Naive B cell (primary cell): ENCODE data around the gene AHI1. TPM values are rescaled to one million over a fixed set of nuclear protein-coding genes. Genes with fewer than 3 reads are reported as not detected.

ENCODE experiments used
- ATAC-seq, 2 donors: fragments of 150-1000 bp; cut with Tn5 transposase; 2 replicates each; pipeline ENCODE4 v1.10.0; 2021; ENCODE audit warnings: low read depth in 2 of 2, mild to moderate bottlenecking in 2 of 2, moderate library complexity in 2 of 2
- DNase-seq: peaks from one replicate; pipeline ENCODE4 v3.0.0; 2022
- H3K27ac Mint-ChIP-seq, 6 donors: one replicate each; pipeline ENCODE4 v1.8.0; 2020 to 2022; ENCODE audit warnings: mild to moderate bottlenecking in 6 of 6, mixed read lengths in 6 of 6, moderate library complexity in 5 of 6, inconsistent platforms in 2 of 6
- H3K27me3 Mint-ChIP-seq, 3 donors: one replicate each; pipeline ENCODE4 v1.8.0; 2021 to 2022; ENCODE audit warnings: mixed read lengths in 3 of 3, mild to moderate bottlenecking in 1 of 3
- H3K36me3 Mint-ChIP-seq, 2 donors: one replicate each; pipeline ENCODE4 v1.8.0; 2020 to 2022; ENCODE audit warnings: mixed read lengths in 2 of 2, inconsistent platforms in 1 of 2, mild to moderate bottlenecking in 1 of 2
- H3K4me1 Mint-ChIP-seq, 3 donors: one replicate each; pipeline ENCODE4 v1.8.0; 2020 to 2022; ENCODE audit warnings: mixed read lengths in 3 of 3, inconsistent platforms in 1 of 3, mild to moderate bottlenecking in 1 of 3, moderate library complexity in 1 of 3
- H3K4me3 Mint-ChIP-seq, 8 donors: one replicate each; pipeline ENCODE4 v1.8.0; 2020 to 2022; ENCODE audit warnings: mild to moderate bottlenecking in 8 of 8, mixed read lengths in 8 of 8, moderate library complexity in 8 of 8, inconsistent platforms in 2 of 8
- H3K9me3 Mint-ChIP-seq, 7 donors: one replicate each; pipeline ENCODE4 v1.8.0; 2020 to 2022; ENCODE audit warnings: mixed read lengths in 7 of 7, mild to moderate bottlenecking in 5 of 7, inconsistent platforms in 2 of 7, moderate library complexity in 1 of 7
- polyA plus RNA-seq, 6 donors: library from polyadenylated mRNA; unstranded; fragments of 300-500 nt; fragmentation: Illumina TruSeq; gene quantifications; one replicate each; pipeline ENCODE4 v1.2.3, GENCODE V29; 2021; ENCODE audit warnings: low read depth in 6 of 6

The AHI1 gene
- polyA plus RNA-seq: 1 to 10 TPM in 5 of 6 donors, not detected in 1; 2.5 to 7.8 (median 6.1) TPM

DNA sequence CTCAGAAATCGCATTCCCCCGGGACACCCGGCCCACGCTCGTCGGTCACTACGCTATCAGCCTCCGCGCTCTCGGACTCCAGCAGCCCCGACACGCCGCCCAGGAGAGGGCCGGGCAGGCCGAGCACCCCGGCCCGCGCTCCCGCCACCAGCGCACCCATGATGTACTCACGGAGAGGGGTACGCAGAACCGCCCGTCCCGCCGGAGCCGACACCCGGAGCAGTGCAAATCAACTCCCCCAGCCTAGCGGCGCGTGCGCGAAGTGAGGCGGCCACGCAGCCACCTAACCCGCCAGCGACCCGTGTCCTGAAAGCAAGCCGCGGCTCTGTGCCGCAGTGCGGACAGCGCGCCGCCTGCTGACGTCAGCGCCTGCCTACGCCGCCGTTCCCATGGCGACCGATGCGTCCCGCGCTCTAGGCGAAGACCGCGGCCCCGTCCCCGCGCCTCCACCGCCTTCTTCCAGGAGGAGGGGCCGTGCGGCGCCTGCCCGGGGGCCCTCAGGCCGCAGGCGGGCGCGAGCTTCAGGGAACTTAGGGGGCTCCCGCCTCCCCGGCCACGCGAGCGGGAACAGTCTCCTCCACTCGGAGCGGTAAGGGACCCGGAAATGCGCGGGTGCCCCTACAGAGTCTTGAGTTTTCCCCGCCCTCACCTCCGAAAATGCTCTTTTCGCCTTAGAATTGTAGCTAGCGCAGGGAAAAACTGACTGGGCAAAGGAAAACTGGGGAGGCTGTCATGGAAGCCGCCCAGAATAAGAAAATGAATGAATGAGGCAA lies at the start of gene AHI1:
TSS of gene AHI1 (minus strand) at position 329 of the 773 bp plus-strand sequence. CDS start 5,503 bp downstream, outside the sequence.
- DNase-seq (peak; percentile 89), ATAC-seq (peak; percentile 83 to 85)
- Mint-ChIP-seq H3K4me3 (peak within 1 kb of the TSS in 2 of 8 donors; percentile 22 to 73), H3K36me3 (no peaks in the 10 kb centered on the region), H3K4me1 (peaks cover 5 to 6% (median 6%) of the 10 kb centered on the region in 3 donors), H3K27ac (peak within 1 kb of the TSS in 1 of 6 donors; percentile 86), H3K27me3 (no peaks in the 10 kb centered on the region), H3K9me3 (no peaks in the 10 kb centered on the region)

DNA sequence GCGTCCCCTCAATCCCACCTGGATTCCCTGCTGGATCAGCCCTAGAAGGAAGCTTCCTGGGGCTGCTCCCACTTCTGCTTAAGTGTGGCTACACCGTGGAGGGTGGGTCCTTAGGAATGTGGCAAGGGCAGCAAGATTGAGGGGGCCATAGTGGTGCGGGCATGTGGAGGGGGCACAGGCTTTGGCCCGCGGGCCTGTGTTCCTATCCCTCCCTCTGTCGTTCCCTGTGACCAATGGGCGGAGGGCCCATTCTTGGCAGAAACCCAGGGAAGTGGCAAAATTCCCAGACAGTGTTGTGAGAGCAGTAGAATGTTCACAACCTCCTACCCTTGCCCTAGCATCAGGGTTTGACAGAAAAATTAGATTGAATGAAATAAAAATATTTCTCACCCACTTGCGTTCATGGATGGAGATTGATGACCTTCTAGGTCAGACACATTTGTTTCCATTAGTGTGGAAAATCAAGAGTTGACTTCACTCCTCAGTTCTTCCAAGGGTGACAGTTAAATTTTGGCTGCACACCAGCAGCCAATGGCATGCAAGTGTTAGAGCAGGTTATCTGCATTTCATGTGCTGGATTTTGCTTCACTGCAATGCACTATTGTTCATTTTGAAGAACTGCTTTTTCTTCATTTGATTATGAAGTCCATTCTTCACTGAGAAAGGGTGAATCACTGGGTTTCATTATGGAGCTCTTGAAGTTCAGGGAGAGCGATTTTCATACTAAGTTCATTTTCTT lies 49.3 kb upstream of the AHI1 start:
- H3K27me3 Mint-ChIP-seq: peaks cover 4 to 8% (median 6%) of the 10 kb centered on the region in 3 donors
- no peak overlapping the region for H3K4me3 Mint-ChIP-seq
- no peak for DNase-seq
- H3K4me1 Mint-ChIP-seq: no peaks in the 10 kb centered on the region
- H3K9me3 Mint-ChIP-seq: peaks cover 0 to 5% (median 0%) of the 10 kb centered on the region in 7 donors
- no peak for ATAC-seq
- no peaks in the 10 kb centered on the region for H3K36me3 Mint-ChIP-seq
- no peak overlapping the region for H3K27ac Mint-ChIP-seq

DNA sequence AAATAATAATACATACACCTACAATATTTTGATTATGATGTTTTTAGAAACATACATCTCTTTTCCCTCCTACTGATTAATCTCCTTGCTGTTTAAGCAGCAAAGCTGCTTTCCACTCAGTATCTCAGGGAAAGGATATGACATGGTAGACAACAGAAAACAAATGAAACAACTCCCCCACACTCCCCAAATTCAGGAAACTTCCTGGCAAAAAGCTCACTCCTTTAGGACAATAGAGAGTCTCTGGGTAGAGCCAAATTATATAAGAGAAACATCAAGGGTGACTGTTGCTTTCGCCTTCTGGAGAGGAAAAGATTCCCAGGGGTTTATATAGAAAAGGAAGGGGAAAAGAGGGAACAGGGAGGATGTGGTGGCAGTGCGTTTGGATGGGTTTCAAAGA lies 48.7 kb upstream of the AHI1 start:
- Mint-ChIP-seq H3K27ac (no peak overlapping the region), H3K36me3 (no peaks in the 10 kb centered on the region), H3K4me1 (no peaks in the 10 kb centered on the region), H3K27me3 (peaks cover 4 to 12% (median 8%) of the 10 kb centered on the region in 3 donors), H3K4me3 (no peak overlapping the region), H3K9me3 (peaks cover 0 to 5% (median 0%) of the 10 kb centered on the region in 7 donors)
- ATAC-seq: no peak
- DNase-seq: no peak

DNA sequence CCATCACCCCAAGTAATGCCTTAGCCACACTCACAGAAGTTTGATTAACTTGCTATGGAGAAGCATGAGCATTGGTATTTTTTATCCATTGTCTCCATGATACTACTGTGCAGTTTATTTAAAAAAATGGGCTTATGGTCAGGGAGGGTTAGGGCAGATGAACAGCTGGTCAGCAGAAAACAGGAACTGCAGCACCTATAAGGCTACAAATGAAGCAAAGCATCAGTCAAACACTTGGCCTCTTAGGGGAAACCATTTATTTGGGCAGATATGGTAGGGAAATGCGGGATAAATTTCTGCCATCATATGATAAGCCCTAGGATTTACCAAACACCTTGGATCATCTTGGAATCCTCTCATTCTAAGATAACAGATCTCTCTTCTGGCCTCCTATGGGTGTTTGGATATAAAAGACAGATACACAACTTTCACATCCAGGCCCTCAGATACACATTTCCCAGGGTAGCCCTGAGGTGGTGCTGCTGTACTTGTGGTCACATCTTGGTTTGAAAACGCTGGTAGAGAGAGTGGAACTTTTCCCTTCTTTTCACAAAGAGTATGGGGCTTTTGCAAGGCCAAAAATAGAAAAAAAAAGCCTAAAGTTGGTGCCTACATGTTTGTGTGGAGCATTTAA lies 42.8 kb upstream of the AHI1 start:
- DNase-seq (no peak), ATAC-seq (no peak)
- H3K36me3 Mint-ChIP-seq: no peaks in the 10 kb centered on the region
- no peak overlapping the region for H3K27ac Mint-ChIP-seq
- H3K4me3 Mint-ChIP-seq: no peak overlapping the region
- H3K4me1 Mint-ChIP-seq: no peaks in the 10 kb centered on the region
- peaks cover 0 to 5% (median 0%) of the 10 kb centered on the region in 7 donors for H3K9me3 Mint-ChIP-seq
- peaks cover 7 to 17% (median 8%) of the 10 kb centered on the region in 3 donors for H3K27me3 Mint-ChIP-seq

DNA sequence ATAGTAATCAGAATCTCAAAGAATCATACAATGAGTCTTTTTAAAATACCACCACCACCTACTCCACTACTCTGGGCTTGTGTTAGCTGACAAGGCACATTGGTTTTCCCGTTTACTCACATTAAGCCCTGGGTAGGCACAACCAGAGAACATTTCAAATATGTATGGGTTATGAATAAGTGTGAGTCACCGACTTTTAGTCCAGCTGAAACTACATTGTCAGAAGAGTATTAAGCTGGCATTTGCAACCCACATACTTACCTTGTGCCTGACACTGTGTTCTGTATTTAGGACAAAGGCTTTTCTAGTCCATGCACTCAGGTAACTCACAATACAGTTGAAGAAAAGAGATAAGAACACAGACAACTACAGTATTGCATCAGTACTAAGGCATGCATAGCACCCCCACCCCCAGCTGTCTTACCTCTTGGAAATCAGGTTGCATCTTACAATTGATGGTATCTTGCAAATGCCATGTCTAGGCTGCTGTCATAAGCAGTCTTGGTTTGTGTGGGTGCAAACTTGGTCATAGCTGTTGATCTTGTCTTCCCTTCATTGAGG lies 40.3 kb upstream of the AHI1 start:
- H3K36me3 Mint-ChIP-seq: no peaks in the 10 kb centered on the region
- no peaks in the 10 kb centered on the region for H3K9me3 Mint-ChIP-seq
- no peak overlapping the region for H3K27ac Mint-ChIP-seq
- H3K27me3 Mint-ChIP-seq: peaks cover 3 to 17% (median 7%) of the 10 kb centered on the region in 3 donors
- no peak overlapping the region for H3K4me3 Mint-ChIP-seq
- ATAC-seq (no peak), DNase-seq (no peak)
- H3K4me1 Mint-ChIP-seq: no peaks in the 10 kb centered on the region

DNA sequence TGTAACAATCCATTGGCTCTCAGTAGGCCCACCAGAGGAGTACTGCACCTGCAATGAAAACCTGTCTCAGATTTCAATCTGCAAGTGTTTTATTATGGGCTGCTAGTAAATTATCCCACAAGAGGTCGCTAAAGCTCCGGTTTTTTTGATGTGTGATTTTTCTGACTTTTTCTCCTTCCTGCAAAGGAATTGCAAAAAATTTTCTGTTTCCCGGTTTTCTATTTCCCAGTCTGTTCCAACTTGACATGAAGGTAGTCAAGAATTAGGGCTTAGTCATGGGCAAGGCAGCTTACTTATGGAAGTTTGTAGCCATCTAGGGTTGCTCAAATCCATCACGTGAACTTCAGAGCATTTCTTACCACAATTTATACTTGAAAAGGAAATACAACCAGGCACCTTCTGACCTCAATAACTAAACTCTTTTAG lies 38.5 kb upstream of the AHI1 start:
- Mint-ChIP-seq H3K4me1 (no peaks in the 10 kb centered on the region), H3K9me3 (no peaks in the 10 kb centered on the region), H3K27ac (no peak overlapping the region), H3K27me3 (peaks cover 0 to 5% (median 3%) of the 10 kb centered on the region in 3 donors), H3K36me3 (no peaks in the 10 kb centered on the region), H3K4me3 (no peak overlapping the region)
- no peak for ATAC-seq
- peak; percentile 9 for DNase-seq

DNA sequence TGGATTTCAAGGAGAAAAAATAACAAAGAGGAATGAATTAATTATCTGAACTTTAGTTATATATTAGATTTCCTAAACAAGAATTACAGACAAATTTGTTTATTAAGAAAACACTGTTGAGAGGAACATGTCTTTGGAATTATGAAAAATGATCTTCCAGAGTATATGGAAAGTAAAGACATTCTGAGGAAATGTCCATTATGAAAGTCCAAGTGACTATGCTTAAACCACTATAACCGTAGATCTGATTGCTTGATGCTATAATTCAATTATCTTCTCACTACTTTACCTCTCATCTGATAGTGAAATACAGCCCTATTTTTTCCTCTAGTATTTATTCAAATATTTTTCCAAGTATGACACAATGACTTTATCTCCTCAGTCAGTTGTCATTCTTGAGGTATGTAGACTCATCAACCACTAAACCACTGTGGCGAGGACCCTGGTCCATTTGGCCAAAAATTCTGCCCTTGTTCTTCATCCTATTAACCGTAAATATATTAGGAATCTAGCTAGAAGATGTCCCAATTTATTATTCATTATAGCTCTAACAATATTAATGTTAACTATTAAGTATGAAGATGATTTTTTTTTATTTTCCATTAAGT lies 37.3 kb upstream of the AHI1 start:
- no peaks in the 10 kb centered on the region for H3K36me3 Mint-ChIP-seq
- H3K9me3 Mint-ChIP-seq: no peaks in the 10 kb centered on the region
- H3K4me1 Mint-ChIP-seq: no peaks in the 10 kb centered on the region
- DNase-seq: no peak
- no peak overlapping the region for H3K4me3 Mint-ChIP-seq
- no peak for ATAC-seq
- no peak overlapping the region for H3K27ac Mint-ChIP-seq
- peaks cover 0 to 5% (median 0%) of the 10 kb centered on the region in 3 donors for H3K27me3 Mint-ChIP-seq

DNA sequence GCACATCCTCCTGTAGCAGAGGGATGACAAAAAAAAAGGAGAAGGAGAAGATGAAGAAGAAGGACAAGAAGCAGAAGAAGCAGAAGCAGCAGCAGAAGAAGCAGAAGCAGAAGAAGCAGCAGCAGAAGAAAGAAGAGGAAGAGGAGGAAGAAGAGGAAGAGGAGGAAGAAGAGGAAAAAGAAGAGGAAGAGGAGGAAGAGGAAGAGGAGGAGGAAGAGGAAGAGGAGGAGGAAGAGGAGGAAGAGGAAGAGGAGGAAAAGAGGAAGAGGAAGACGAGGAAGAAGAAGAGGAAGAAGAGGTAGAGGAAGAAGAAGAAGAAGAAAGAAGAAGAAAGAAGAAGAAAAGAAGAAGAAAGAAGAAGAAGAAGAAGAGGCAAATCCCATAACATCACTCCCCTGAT lies 35.0 kb upstream of the AHI1 start:
- ATAC-seq: no peak
- Mint-ChIP-seq H3K36me3 (no peaks in the 10 kb centered on the region), H3K27ac (no peak overlapping the region), H3K9me3 (no peaks in the 10 kb centered on the region), H3K4me3 (no peak overlapping the region), H3K27me3 (no peaks in the 10 kb centered on the region), H3K4me1 (no peaks in the 10 kb centered on the region)
- no peak for DNase-seq

DNA sequence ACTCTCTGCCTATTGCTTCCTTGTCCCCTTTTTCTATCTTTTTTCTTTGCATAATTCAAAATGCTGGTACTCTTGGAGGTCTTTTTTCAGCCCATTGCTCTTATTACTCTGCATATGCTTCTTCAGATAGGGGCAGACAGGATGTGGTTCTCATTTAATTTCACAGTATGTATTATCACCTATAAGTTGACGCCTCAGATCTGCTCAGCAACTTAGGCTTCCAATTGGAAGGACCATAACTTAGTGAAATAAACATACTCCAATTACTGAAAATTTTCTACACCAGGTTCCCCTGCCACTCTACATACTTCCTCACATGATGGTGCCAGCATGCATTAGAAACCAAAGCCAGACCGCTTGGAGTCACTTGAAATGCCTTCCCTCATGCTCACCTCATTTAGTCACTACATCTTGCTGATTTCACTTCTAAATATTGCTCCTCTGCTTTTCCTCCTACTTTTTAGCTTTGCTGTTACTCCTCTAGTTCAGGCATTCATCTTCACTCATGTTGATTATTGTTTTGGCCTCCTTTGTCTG lies 34.5 kb upstream of the AHI1 start:
- no peaks in the 10 kb centered on the region for H3K4me1 Mint-ChIP-seq
- ATAC-seq (no peak), DNase-seq (no peak)
- H3K4me3 Mint-ChIP-seq: no peak overlapping the region
- H3K27me3 Mint-ChIP-seq: no peaks in the 10 kb centered on the region
- H3K9me3 Mint-ChIP-seq: no peaks in the 10 kb centered on the region
- H3K36me3 Mint-ChIP-seq: no peaks in the 10 kb centered on the region
- H3K27ac Mint-ChIP-seq: no peak overlapping the region

DNA sequence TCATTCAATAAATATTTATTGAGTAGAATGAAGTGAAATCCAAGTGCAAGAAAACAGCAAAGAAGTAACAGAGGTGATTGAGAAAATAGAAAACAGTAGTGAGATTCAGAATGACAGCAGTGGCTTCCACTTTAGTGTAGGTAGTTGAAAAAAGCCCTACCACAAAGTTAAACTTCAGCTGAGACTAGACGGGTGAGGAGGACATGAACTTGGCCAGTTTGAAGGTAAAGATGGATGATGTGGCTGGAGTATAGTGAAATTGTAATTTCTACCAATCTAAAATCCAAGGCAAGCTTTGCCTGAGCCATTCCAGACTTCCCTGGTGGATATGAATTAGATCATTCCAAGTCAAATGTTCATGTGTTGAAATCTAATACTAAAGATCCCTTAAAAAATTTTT lies 32.6 kb upstream of the AHI1 start:
- ATAC-seq: no peak
- Mint-ChIP-seq H3K27ac (no peak overlapping the region), H3K9me3 (no peaks in the 10 kb centered on the region), H3K4me3 (no peak overlapping the region), H3K36me3 (no peaks in the 10 kb centered on the region), H3K4me1 (no peaks in the 10 kb centered on the region), H3K27me3 (no peaks in the 10 kb centered on the region)
- no peak for DNase-seq

DNA sequence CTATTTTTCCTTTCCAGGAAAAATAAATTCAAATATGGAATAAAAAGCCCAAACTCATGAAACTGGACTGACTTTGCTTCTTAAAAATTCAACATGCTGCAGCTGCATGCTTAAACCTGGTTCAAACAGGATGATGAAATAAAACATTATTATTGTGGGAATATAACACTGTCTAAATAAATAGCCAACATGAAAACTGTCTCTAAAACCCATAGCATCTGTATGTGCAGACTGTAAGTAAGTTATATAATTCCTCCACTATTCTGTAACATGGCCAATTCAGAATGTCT lies 30.4 kb upstream of the AHI1 start:
- ATAC-seq: no peak
- H3K4me1 Mint-ChIP-seq: no peaks in the 10 kb centered on the region
- no peak for DNase-seq
- no peak overlapping the region for H3K4me3 Mint-ChIP-seq
- no peaks in the 10 kb centered on the region for H3K36me3 Mint-ChIP-seq
- H3K9me3 Mint-ChIP-seq: no peaks in the 10 kb centered on the region
- H3K27me3 Mint-ChIP-seq: no peaks in the 10 kb centered on the region
- no peak overlapping the region for H3K27ac Mint-ChIP-seq

DNA sequence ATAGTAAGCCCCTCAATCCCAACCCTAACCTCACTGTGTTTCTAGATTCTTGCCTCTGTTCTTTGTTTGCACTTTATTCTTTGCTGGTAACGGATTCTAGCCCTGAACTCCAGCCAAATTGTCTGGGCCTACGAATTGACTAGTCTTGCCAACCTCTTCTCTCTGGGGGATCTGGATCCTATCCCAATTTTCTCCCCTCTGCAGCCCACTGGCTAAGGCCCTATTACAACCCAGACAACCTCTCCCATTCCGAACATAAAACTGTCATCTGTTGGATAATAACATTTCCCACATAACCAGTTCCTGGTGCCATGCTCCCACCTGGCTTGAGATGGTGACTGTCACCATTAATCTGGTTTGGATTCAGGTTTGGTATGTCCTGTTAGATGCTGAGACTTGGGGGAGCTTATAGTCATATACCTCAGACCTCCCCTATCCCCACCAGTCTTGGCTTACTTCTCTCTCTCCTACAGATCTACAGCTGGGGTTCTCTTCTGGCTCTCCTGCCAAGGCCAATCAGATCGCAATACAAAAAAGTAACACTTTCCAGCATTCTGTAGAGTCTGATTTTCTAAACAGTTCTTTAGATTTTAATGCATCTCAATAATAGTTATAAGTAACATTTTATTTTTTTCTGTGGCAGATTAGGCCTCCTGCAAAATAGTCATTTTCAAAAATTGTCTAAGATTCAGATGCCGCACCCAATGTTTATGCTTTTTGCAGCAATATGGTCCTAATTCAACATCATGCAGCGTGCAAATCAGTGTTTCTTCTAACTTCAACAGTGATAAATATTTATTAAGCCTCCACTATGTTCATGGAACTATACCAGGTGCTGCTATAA lies 29.8 kb upstream of the AHI1 start:
- Mint-ChIP-seq H3K4me1 (no peaks in the 10 kb centered on the region), H3K27ac (peak overlapping the region in 1 of 6 donors; percentile 18), H3K4me3 (no peak overlapping the region), H3K27me3 (no peaks in the 10 kb centered on the region), H3K9me3 (no peaks in the 10 kb centered on the region), H3K36me3 (no peaks in the 10 kb centered on the region)
- no peak for DNase-seq
- ATAC-seq: no peak
